ENCODE data around the gene SAPCD1. TPM values are rescaled to one million over a fixed set of nuclear protein-coding genes. Genes with fewer than 3 reads are reported as not detected.
"Not testable (repeated sequence)": the region's sequence is repeated elsewhere in the genome, so short reads cannot be mapped to it uniquely, and the experiment has no call there.

The SAPCD1 gene
- total and polyA plus RNA-seq, 2 donors (not counting 3 experiments of a cell fraction or from before 2014, with no cell fraction given), result 1.6 to 11.7 TPM

GRCh38 chr6:31799781-31800180 lies 37.3 kb downstream of the SAPCD1 start:
- dilution Hi-C loops (cut with MboI; ENCODE audit: extremely low pct_ligation_motif_present, low sequenced_read_pairs) (no loop called here), intact Hi-C loops (cut with micrococcal nuclease) (no loop called here)
- no peak overlapping the region for H3K4me3 ChIP-seq (replicated peaks in 1 of 3; ENCODE audit: insufficient read depth in 1 of 3, low read depth in 1 of 3, low read length in 3 of 3)
- ChIA-PET CTCF (interaction anchor here (1.1 to 1.8 kb wide), 3 partner anchors 9 to 30 kb away, joined by 3 to 5 read pairs (median 4); no protein-coding TSS in a partner anchor), POLR2A (interaction anchor here (0.6 to 1.9 kb wide), 3 partner anchors 15 to 181 kb away, joined by 4 to 6 read pairs (median 4); partner anchors contain the start of genes HSPA1A, HSPA1B and HSPA1L)
- no peak overlapping the region for H3K4me2 ChIP-seq (ENCODE audit: insufficient read depth, low read length)
- BruUV-seq (replicated peaks), result no TSS peak
- no peaks in the 10 kb centered on the region for H3K27me3 ChIP-seq (ENCODE audit: control insufficient read depth in 2 of 2, insufficient read depth in 2 of 2, low read length in 2 of 2)
- no peak overlapping the region for H3K27ac ChIP-seq (ENCODE audit: insufficient read depth, low read depth, low read length)
- H3K36me3 ChIP-seq (ENCODE audit: control insufficient read depth in 2 of 2, extremely low read depth in 1 of 2, insufficient read depth in 2 of 2, low read length in 2 of 2), result peaks cover 3% of the 10 kb centered on the region in 2 experiments
- H3K9me3 ChIP-seq (replicated peaks; ENCODE audit: control insufficient read depth, insufficient read depth, low read length), result no peaks in the 10 kb centered on the region
- DNase-seq (ENCODE audit: low read depth, low spot score), result no peak
- H3K79me2 ChIP-seq (ENCODE audit: control insufficient read depth, insufficient read depth, low read length), result peaks cover 14% of the 10 kb centered on the region
- no peaks in the 10 kb centered on the region for H3K9me1 ChIP-seq (replicated peaks; ENCODE audit: control insufficient read depth, extremely low read depth, insufficient read depth, low read length)
- no peak overlapping the region for H3K9ac ChIP-seq (replicated peaks; ENCODE audit: extremely low read depth, insufficient read depth, low read length)
- H2AFZ ChIP-seq (ENCODE audit: low read depth, low read length), result no peak overlapping the region
- FAIRE-seq, result no peak
- TF ChIP-seq MYC (IDR thresholded peaks at IDR 0.05; ENCODE audit: low read depth, low read length) (no peak), EZH2 (IDR thresholded peaks at IDR 0.05; ENCODE audit: borderline replicate concordance, low read depth, low read length, severe bottlenecking) (no peak), JUN (IDR thresholded peaks at IDR 0.05; ENCODE audit: borderline replicate concordance, insufficient read depth, insufficient read length, low read depth) (no peak)
- TF ChIP-seq, protein P1, sequence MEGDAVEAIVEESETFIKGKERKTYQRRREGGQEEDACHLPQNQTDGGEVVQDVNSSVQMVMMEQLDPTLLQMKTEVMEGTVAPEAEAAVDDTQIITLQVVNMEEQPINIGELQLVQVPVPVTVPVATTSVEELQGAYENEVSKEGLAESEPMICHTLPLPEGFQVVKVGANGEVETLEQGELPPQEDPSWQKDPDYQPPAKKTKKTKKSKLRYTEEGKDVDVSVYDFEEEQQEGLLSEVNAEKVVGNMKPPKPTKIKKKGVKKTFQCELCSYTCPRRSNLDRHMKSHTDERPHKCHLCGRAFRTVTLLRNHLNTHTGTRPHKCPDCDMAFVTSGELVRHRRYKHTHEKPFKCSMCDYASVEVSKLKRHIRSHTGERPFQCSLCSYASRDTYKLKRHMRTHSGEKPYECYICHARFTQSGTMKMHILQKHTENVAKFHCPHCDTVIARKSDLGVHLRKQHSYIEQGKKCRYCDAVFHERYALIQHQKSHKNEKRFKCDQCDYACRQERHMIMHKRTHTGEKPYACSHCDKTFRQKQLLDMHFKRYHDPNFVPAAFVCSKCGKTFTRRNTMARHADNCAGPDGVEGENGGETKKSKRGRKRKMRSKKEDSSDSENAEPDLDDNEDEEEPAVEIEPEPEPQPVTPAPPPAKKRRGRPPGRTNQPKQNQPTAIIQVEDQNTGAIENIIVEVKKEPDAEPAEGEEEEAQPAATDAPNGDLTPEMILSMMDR (IDR thresholded peaks at IDR 0.05; ENCODE audit: extremely low read depth in 1 of 2, insufficient read depth in 1 of 2, low read depth in 1 of 2, low read length in 2 of 2), result no peak
- TF ChIP-seq, protein P2, sequence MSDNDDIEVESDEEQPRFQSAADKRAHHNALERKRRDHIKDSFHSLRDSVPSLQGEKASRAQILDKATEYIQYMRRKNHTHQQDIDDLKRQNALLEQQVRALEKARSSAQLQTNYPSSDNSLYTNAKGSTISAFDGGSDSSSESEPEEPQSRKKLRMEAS (IDR thresholded peaks at IDR 0.05; ENCODE audit: insufficient read depth, insufficient read length), result no peak
- no peaks in the 10 kb centered on the region for H4K20me1 ChIP-seq (replicated peaks; ENCODE audit: control insufficient read depth, extremely low read depth, insufficient read depth, low read length)
- no peaks in the 10 kb centered on the region for H3K4me1 ChIP-seq (ENCODE audit: control insufficient read depth, extremely low read depth, insufficient read depth, low read length)

- BruUV-seq (replicated peaks); DNase-seq (ENCODE audit: low read depth, low spot score); H3K36me3 ChIP-seq (ENCODE audit: control insufficient read depth in 2 of 2, extremely low read depth in 1 of 2, insufficient read depth in 2 of 2, low read length in 2 of 2); H3K4me1 ChIP-seq (ENCODE audit: control insufficient read depth, extremely low read depth, insufficient read depth, low read length); intact Hi-C loops (cut with micrococcal nuclease); H3K27ac ChIP-seq (ENCODE audit: insufficient read depth, low read depth, low read length); POLR2A ChIA-PET; H2AFZ ChIP-seq (ENCODE audit: low read depth, low read length); H3K27me3 ChIP-seq (ENCODE audit: control insufficient read depth in 2 of 2, insufficient read depth in 2 of 2, low read length in 2 of 2); H3K4me2 ChIP-seq (ENCODE audit: insufficient read depth, low read length); H3K9me1 ChIP-seq (replicated peaks; ENCODE audit: control insufficient read depth, extremely low read depth, insufficient read depth, low read length); H4K20me1 ChIP-seq (replicated peaks; ENCODE audit: control insufficient read depth, extremely low read depth, insufficient read depth, low read length); H3K9ac ChIP-seq (replicated peaks; ENCODE audit: extremely low read depth, insufficient read depth, low read length); CTCF ChIA-PET; H3K9me3 ChIP-seq (replicated peaks; ENCODE audit: control insufficient read depth, insufficient read depth, low read length); dilution Hi-C loops (cut with MboI; ENCODE audit: extremely low pct_ligation_motif_present, low sequenced_read_pairs); H3K4me3 ChIP-seq (replicated peaks in 1 of 3; ENCODE audit: insufficient read depth in 1 of 3, low read depth in 1 of 3, low read length in 3 of 3); FAIRE-seq: not testable (repeated sequence)
- peaks cover 22% of the 10 kb centered on the region for H3K79me2 ChIP-seq (ENCODE audit: control insufficient read depth, insufficient read depth, low read length)
Observed at GRCh38 chr6:31801031-31801927, 38.8 kb downstream of the SAPCD1 start.

Data from endothelial cell of umbilical vein (primary cell).